B cell (primary cell): ENCODE data around the gene FOXN3. TPM values are rescaled to one million over a fixed set of nuclear protein-coding genes. Genes with fewer than 3 reads are reported as not detected.

Source experiments
- ATAC-seq: fragments of 200-7000 bp; cut with Tn5 transposase; one replicate; pipeline ENCODE4 v1.10.0; 2021; ENCODE audit warnings: low read depth, mild to moderate bottlenecking, moderate number of reproducible peaks, moderate library complexity
- CTCF ChIA-PET: fragments of 350-600 bp; sonication (Branson Sonifier 250); formaldehyde crosslinking; loops from one replicate; lab custom pipeline; 2021; ENCODE audit warnings: antibody characterized with exemption, inconsistent platforms; lab: Charles Lee
- POLR2A ChIA-PET: fragments of 350-600 bp; sonication (Branson Sonifier 250); formaldehyde crosslinking; loops from one replicate; lab custom pipeline; 2021; ENCODE audit warnings: antibody characterized with exemption; lab: Charles Lee
- DNase-seq: peaks from one replicate; pipeline ENCODE4 v3.0.0; 2013
- H2AFZ ChIP-seq: 2 replicates; pipeline ENCODE4 v1.6.1; 2012; ENCODE audit warnings: mild to moderate bottlenecking, low read depth, low read length; ENCODE audit not compliant: insufficient read depth, poor library complexity, severe bottlenecking
- H3K27ac ChIP-seq, 2 donors: 1 replicate in 1 of 2; 2 replicates in 1 of 2; pipeline ENCODE4 v1.5.1; 2012 to 2013; ENCODE audit warnings: low read length in 2 of 2, mild to moderate bottlenecking in 2 of 2, moderate library complexity in 1 of 2
- H3K27me3 ChIP-seq, 4 experiments: fragments of 200-600 bp in 1 of 4; sonication (generic) in 1 of 4; replicated peaks in 1 of 4; 1 replicate in 2 of 4; 2 replicates in 2 of 4; pipeline versions ENCODE4 v1.6.1 to v1.7.0; 2013 to 2016; ENCODE audit warnings: low read length in 3 of 4, mild to moderate bottlenecking in 2 of 4, mixed read lengths in 1 of 4, moderate library complexity in 1 of 4; ENCODE audit not compliant: insufficient read depth in 4 of 4, control insufficient read depth in 3 of 4; ENCODE audit errors: control extremely low read depth in 1 of 4
- H3K36me3 ChIP-seq, 2 experiments: replicated peaks in 1 of 2; 1 replicate in 1 of 2; 2 replicates in 1 of 2; pipeline versions ENCODE4 v1.6.1 to v1.7.1; 2013; ENCODE audit warnings: low read length in 1 of 2; ENCODE audit not compliant: insufficient read depth in 2 of 2, control insufficient read depth in 1 of 2; ENCODE audit errors: control extremely low read depth in 1 of 2, extremely low read depth in 1 of 2
- H3K4me1 ChIP-seq, 2 donors: fragments of 200-600 bp in 1 of 2; sonication (generic) in 1 of 2; 1 replicate in 1 of 2; 2 replicates in 1 of 2; pipeline versions ENCODE4 v1.5.1 to v1.6.1; 2013 to 2017; ENCODE audit warnings: low read length in 2 of 2; ENCODE audit not compliant: control insufficient read depth in 2 of 2, insufficient read depth in 2 of 2
- H3K4me2 ChIP-seq: replicated peaks from 2 replicates; pipeline ENCODE3; 2012; ENCODE audit warnings: mild to moderate bottlenecking, low read depth, low read length; ENCODE audit not compliant: poor library complexity, severe bottlenecking
- H3K4me3 ChIP-seq, 5 experiments: fragments of 200-600 bp in 1 of 5; sonication (generic) in 1 of 5; 1 replicate in 3 of 5; 2 replicates in 2 of 5; pipeline versions ENCODE4 v1.5.1 to v1.7.0; 2011 to 2016; ENCODE audit warnings: low read length in 4 of 5, mild to moderate bottlenecking in 4 of 5, low read depth in 2 of 5, control low read depth in 1 of 5, moderate library complexity in 1 of 5; ENCODE audit not compliant: insufficient read depth in 1 of 5; ENCODE audit errors: control extremely low read depth in 1 of 5, extremely low read depth in 1 of 5
- H3K79me2 ChIP-seq: fragments of 200-600 bp; sonication (generic); one replicate; pipeline ENCODE4 v1.6.0; 2016; ENCODE audit warnings: low read length; ENCODE audit not compliant: control insufficient read depth, insufficient read depth
- H3K9ac ChIP-seq: fragments of 200-600 bp; sonication (generic); 2 replicates; pipeline ENCODE4 v1.6.1; 2017; ENCODE audit warnings: mild to moderate bottlenecking, low read length, moderate library complexity
- H3K9me3 ChIP-seq, 3 donors: one replicate each; pipeline versions ENCODE4 v1.6.1 to v1.7.1; 2013; ENCODE audit warnings: low read length in 2 of 3; ENCODE audit not compliant: control insufficient read depth in 2 of 3, insufficient read depth in 1 of 3; ENCODE audit errors: control extremely low read depth in 1 of 3
- H4K20me1 ChIP-seq: 2 replicates; pipeline ENCODE4 v1.6.0; 2012; ENCODE audit warnings: mild to moderate bottlenecking, low read length; ENCODE audit not compliant: insufficient read depth, control insufficient read depth, poor library complexity, severe bottlenecking
- H3K27ac Mint-ChIP-seq: one replicate; pipeline ENCODE4 v1.8.0; 2021; ENCODE audit warnings: mixed read lengths
- H3K27me3 Mint-ChIP-seq: one replicate; pipeline ENCODE4 v1.8.0; 2021; ENCODE audit warnings: mixed read lengths
- H3K4me1 Mint-ChIP-seq: one replicate; pipeline ENCODE4 v1.8.0; 2021; ENCODE audit warnings: mixed read lengths
- H3K4me3 Mint-ChIP-seq: one replicate; pipeline ENCODE4 v1.8.0; 2021; ENCODE audit warnings: mixed read lengths
- H3K9me3 Mint-ChIP-seq: one replicate; pipeline ENCODE4 v1.8.0; 2022; ENCODE audit warnings: mixed read lengths; ENCODE audit not compliant: insufficient read depth
- EZH2 ChIP-seq: IDR thresholded peaks from 2 replicates; pipeline ENCODE4 v1.6.1; 2012; ENCODE audit warnings: borderline replicate concordance, low read depth, mild to moderate bottlenecking, moderate library complexity, low read length; ENCODE audit not compliant: insufficient read depth, poor library complexity, severe bottlenecking
- WGBS: methylation state at CpG from one replicate; pipeline ENCODE4 v1.1.5; 2013; ENCODE audit warnings: missing lambda C conversion rate; ENCODE audit not compliant: insufficient coverage; 5-methylcytosine and 5-hydroxymethylcytosine counted together
- intact Hi-C: fragments of 100-400 bp; cut with micrococcal nuclease; formaldehyde crosslinking; loops from one replicate; pipeline ENCODE4 v1.10.0; 2022
- polyA plus RNA-seq: library from polyadenylated mRNA; depleted of rRNA; stranded (reverse); fragments of >200 nt; gene quantifications from 2 replicates; pipeline ENCODE4 v1.2.3, GENCODE V29; 2012
- total RNA-seq, 2 donors: library from RNA; stranded (reverse); fragments of 120-200 nt in 1 of 2; gene quantifications; 1 replicate in 1 of 2; 2 replicates in 1 of 2; pipeline versions ENCODE4 v1.2.3 to v1.2.4, GENCODE V29; 2013 to 2022
- TF ChIP-seq, protein P1 (sequence below): fragments of 200-600 bp; IDR thresholded peaks from one replicate; pipeline ENCODE4 v1.8.0; 2022; ENCODE audit warnings: antibody characterized with exemption, mild to moderate bottlenecking

The FOXN3 gene
- total and polyA plus RNA-seq, 2 donors (not counting 1 experiment from before 2014, with no cell fraction given) = 80.6 to 98.2 TPM

DNA sequence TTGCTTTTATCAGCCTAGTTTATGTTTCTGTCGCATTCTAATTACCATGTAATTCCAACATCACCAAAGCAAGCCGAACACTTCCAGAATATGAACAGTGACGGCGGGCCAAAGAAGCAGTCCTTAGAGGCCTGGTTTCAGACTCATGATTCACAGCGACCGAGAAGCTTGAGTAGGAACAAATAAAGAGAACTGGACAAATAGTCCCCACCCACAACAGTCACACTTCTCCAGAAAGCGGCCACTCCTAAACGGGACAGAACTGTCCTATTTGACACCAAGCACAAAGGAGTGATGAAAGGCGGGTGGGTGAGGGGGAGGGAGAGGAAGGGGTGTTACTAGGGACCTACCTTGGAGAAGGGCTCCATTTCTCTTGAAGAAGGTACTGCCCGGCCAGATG is 136.4 kb downstream of the FOXN3 start:
- POLR2A ChIA-PET = no interaction called here
- no peaks in the 10 kb centered on the region for H3K27me3 Mint-ChIP-seq
- Histone ChIP-seq H3K4me1 (peaks cover 11% of the 10 kb centered on the region in 2 donors), H3K9ac (no peak overlapping the region), H3K36me3 (peaks cover 2 to 13% of the 10 kb centered on the region in 2 experiments), H3K27me3 (no peaks in the 10 kb centered on the region), H3K4me2 (no peak overlapping the region), H3K79me2 (peaks cover 82% of the 10 kb centered on the region), H3K9me3 (no peaks in the 10 kb centered on the region), H2AFZ (no peak overlapping the region), H4K20me1 (no peaks in the 10 kb centered on the region), H3K4me3 (no peak overlapping the region), H3K27ac (no peak overlapping the region)
- ATAC-seq (no peak), DNase-seq (no peak)
- H3K27ac Mint-ChIP-seq = no peak overlapping the region
- WGBS = 90% methylated on average over 2 of the region's 10 CpGs
- TF ChIP-seq, protein P1, sequence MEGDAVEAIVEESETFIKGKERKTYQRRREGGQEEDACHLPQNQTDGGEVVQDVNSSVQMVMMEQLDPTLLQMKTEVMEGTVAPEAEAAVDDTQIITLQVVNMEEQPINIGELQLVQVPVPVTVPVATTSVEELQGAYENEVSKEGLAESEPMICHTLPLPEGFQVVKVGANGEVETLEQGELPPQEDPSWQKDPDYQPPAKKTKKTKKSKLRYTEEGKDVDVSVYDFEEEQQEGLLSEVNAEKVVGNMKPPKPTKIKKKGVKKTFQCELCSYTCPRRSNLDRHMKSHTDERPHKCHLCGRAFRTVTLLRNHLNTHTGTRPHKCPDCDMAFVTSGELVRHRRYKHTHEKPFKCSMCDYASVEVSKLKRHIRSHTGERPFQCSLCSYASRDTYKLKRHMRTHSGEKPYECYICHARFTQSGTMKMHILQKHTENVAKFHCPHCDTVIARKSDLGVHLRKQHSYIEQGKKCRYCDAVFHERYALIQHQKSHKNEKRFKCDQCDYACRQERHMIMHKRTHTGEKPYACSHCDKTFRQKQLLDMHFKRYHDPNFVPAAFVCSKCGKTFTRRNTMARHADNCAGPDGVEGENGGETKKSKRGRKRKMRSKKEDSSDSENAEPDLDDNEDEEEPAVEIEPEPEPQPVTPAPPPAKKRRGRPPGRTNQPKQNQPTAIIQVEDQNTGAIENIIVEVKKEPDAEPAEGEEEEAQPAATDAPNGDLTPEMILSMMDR = no peak
- no peak for TF ChIP-seq EZH2
- peaks cover 26% of the 10 kb centered on the region for H3K4me1 Mint-ChIP-seq
- CTCF ChIA-PET = interaction anchor here (0.8 kb wide), 1 partner anchor 12 kb away, joined by 3 read pairs; no protein-coding TSS in a partner anchor
- no peaks in the 10 kb centered on the region for H3K9me3 Mint-ChIP-seq
- intact Hi-C loops = no loop called here
- no peak overlapping the region for H3K4me3 Mint-ChIP-seq

DNA sequence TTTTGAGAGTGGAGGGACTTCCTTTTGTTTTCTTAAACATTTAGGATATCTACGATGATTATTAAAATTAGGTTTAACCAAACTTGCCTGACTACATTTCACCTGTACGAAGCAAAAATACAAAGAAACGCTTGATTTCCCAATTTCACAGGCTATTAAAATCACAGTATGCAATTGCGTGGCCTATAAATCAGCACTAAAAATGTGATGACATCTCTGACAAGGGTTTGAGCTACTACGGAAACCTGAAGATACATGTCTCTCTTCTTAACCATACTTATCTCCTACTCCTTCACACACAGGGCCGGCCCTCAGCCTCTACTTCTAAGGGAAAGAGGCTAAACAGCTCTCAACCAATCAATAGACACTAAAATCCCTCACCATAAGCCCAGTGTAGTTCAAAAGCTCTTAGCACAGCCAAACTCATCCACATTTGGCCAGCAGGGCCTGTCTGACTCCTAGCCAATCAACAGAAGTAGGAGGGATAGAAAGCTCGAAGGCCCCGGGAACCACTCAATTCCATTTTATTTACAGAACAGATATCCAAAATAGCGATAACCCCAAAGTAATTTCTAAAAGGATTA is 137.3 kb downstream of the FOXN3 start:
- Histone ChIP-seq H3K4me1 (peaks cover 16 to 18% of the 10 kb centered on the region in 2 donors), H3K4me2 (no peak overlapping the region), H4K20me1 (no peaks in the 10 kb centered on the region), H3K4me3 (no peak overlapping the region), H3K36me3 (peaks cover 2 to 13% of the 10 kb centered on the region in 2 experiments), H3K9me3 (no peaks in the 10 kb centered on the region), H2AFZ (no peak overlapping the region), H3K27ac (no peak overlapping the region), H3K9ac (no peak overlapping the region), H3K27me3 (no peaks in the 10 kb centered on the region), H3K79me2 (peaks cover 82% of the 10 kb centered on the region)
- Mint-ChIP-seq H3K27ac (no peak overlapping the region), H3K27me3 (no peaks in the 10 kb centered on the region), H3K4me1 (peaks cover 33% of the 10 kb centered on the region), H3K9me3 (no peaks in the 10 kb centered on the region), H3K4me3 (no peak overlapping the region)
- DNase-seq (no peak), ATAC-seq (no peak)
- POLR2A ChIA-PET = no interaction called here
- WGBS = 100% methylated on average over 6 of the region's 9 CpGs
- no peak for TF ChIP-seq EZH2
- TF ChIP-seq, protein P1 = no peak
- intact Hi-C loops = no loop called here
- CTCF ChIA-PET = interaction anchor here (0.8 kb wide), 1 partner anchor 13 kb away, joined by 3 read pairs; no protein-coding TSS in a partner anchor
